ENCODE measurements around the gene RHEX. TPM values are rescaled to one million over a fixed set of nuclear protein-coding genes. Genes with fewer than 3 reads are reported as not detected.

RHEX gene
- polyA plus RNA-seq, 3 donors: not detected

- Mint-ChIP-seq H3K27me3 (ENCODE audit: low read depth in 3 of 3) (peaks cover 6 to 23% (median 11%) of the 10 kb centered on the region in 3 donors), H3K36me3 (no peaks in the 10 kb centered on the region), H3K9me3 (peaks cover 0 to 3% (median 0%) of the 10 kb centered on the region in 7 donors), H3K4me1 (no peaks in the 10 kb centered on the region), H3K4me3 (no peak overlapping the region), H3K27ac (no peak overlapping the region)
- Histone ChIP-seq H3K79me2 (ENCODE audit: insufficient read depth, low read length) (no peaks in the 10 kb centered on the region), H3K4me3 (replicated peaks in 1 of 3; ENCODE audit: low read depth in 2 of 3, low read length in 3 of 3) (no peak overlapping the region), H2AFZ (ENCODE audit: insufficient read depth, low read depth, low read length, poor library complexity, severe bottlenecking) (no peak overlapping the region), H4K20me1 (ENCODE audit: insufficient read depth, low read length) (no peaks in the 10 kb centered on the region), H3K27ac (ENCODE audit: low read depth in 1 of 2, low read length in 2 of 2) (no peak overlapping the region), H3K4me2 (replicated peaks; ENCODE audit: extremely low read depth, low read length, poor library complexity, severe bottlenecking) (no peak overlapping the region), H3K9ac (ENCODE audit: insufficient read depth, low read length, poor library complexity, severe bottlenecking) (no peak overlapping the region), H3K4me1 (ENCODE audit: control insufficient read depth in 1 of 2, insufficient read depth in 2 of 2, low read length in 2 of 2) (no peaks in the 10 kb centered on the region), H3K27me3 (ENCODE audit: control insufficient read depth in 2 of 2, insufficient read depth in 2 of 2, low read length in 2 of 2) (peaks cover 0 to 2% of the 10 kb centered on the region in 2 donors), H3K9me3 (replicated peaks in 1 of 2; ENCODE audit: control insufficient read depth in 1 of 2, insufficient read depth in 1 of 2, low read length in 2 of 2) (no peaks in the 10 kb centered on the region), H3K36me3 (replicated peaks in 1 of 2; ENCODE audit: control insufficient read depth in 1 of 2, insufficient read depth in 2 of 2, low read length in 2 of 2) (no peaks in the 10 kb centered on the region)
- 92% methylated on average over 2 of the region's 2 CpGs for WGBS (ENCODE audit: insufficient coverage)
- intact Hi-C loops (cut with micrococcal nuclease): no loop called here
- DNase-seq: no peak
- TF ChIP-seq, protein P1, sequence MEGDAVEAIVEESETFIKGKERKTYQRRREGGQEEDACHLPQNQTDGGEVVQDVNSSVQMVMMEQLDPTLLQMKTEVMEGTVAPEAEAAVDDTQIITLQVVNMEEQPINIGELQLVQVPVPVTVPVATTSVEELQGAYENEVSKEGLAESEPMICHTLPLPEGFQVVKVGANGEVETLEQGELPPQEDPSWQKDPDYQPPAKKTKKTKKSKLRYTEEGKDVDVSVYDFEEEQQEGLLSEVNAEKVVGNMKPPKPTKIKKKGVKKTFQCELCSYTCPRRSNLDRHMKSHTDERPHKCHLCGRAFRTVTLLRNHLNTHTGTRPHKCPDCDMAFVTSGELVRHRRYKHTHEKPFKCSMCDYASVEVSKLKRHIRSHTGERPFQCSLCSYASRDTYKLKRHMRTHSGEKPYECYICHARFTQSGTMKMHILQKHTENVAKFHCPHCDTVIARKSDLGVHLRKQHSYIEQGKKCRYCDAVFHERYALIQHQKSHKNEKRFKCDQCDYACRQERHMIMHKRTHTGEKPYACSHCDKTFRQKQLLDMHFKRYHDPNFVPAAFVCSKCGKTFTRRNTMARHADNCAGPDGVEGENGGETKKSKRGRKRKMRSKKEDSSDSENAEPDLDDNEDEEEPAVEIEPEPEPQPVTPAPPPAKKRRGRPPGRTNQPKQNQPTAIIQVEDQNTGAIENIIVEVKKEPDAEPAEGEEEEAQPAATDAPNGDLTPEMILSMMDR (IDR thresholded peaks at IDR 0.05): no peak
Observed at GRCh38 chr1:206135248-206135647, 82.3 kb downstream of the RHEX start.

DNA sequence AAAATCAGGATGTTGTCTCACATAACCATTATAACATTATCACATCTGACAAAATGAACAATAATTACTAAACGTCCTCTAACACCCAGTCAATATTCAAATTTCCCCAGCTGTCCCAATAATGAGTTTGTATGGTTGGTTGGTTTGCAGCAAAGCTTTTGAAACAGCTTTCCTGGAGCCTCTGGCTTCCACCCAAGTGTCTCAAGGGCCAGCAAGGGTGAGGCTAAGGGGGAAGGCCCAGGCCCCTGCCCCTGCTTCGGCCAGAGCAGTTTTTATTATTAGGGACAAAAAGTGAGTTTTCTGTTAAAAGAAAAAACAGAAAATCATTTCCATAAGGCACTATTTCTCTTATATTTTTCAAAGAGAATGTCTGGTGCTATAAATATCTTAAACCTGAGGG is 83.3 kb downstream of the RHEX start:
- Mint-ChIP-seq H3K36me3 (no peaks in the 10 kb centered on the region), H3K9me3 (peaks cover 0 to 3% (median 0%) of the 10 kb centered on the region in 7 donors), H3K27me3 (ENCODE audit: low read depth in 3 of 3) (peaks cover 6 to 21% (median 8%) of the 10 kb centered on the region in 3 donors), H3K4me3 (no peak overlapping the region), H3K27ac (no peak overlapping the region), H3K4me1 (peaks cover 2% of the 10 kb centered on the region)
- Histone ChIP-seq H3K4me1 (ENCODE audit: control insufficient read depth in 1 of 2, insufficient read depth in 2 of 2, low read length in 2 of 2) (no peaks in the 10 kb centered on the region), H3K27ac (ENCODE audit: low read depth in 1 of 2, low read length in 2 of 2) (no peak overlapping the region), H3K4me3 (replicated peaks in 1 of 3; ENCODE audit: low read depth in 2 of 3, low read length in 3 of 3) (no peak overlapping the region), H3K9ac (ENCODE audit: insufficient read depth, low read length, poor library complexity, severe bottlenecking) (no peak overlapping the region), H3K9me3 (replicated peaks in 1 of 2; ENCODE audit: control insufficient read depth in 1 of 2, insufficient read depth in 1 of 2, low read length in 2 of 2) (no peaks in the 10 kb centered on the region), H3K36me3 (replicated peaks in 1 of 2; ENCODE audit: control insufficient read depth in 1 of 2, insufficient read depth in 2 of 2, low read length in 2 of 2) (no peaks in the 10 kb centered on the region), H4K20me1 (ENCODE audit: insufficient read depth, low read length) (no peaks in the 10 kb centered on the region), H3K79me2 (ENCODE audit: insufficient read depth, low read length) (no peaks in the 10 kb centered on the region), H2AFZ (ENCODE audit: insufficient read depth, low read depth, low read length, poor library complexity, severe bottlenecking) (no peak overlapping the region), H3K27me3 (ENCODE audit: control insufficient read depth in 2 of 2, insufficient read depth in 2 of 2, low read length in 2 of 2) (peaks cover 0 to 2% of the 10 kb centered on the region in 2 donors), H3K4me2 (replicated peaks; ENCODE audit: extremely low read depth, low read length, poor library complexity, severe bottlenecking) (no peak overlapping the region)
- TF ChIP-seq, protein P1 (IDR thresholded peaks at IDR 0.05): no peak
- intact Hi-C loops (cut with micrococcal nuclease): no loop called here
- no CpG with 5 or more reads among the region's 2 CpGs for whole genome bisulfite sequencing (ENCODE audit: insufficient coverage)
- no peak for DNase-seq
